Activated CD4-positive, alpha-beta T cell treated with anti-CD3 and anti-CD28 coated beads, Interleukin-10, Interleukin-2, amounts not matched to agents 100 ng/mL and 50 ng/mL, durations not matched to agents 16 hours and 8 hours (primary cell): ENCODE measurements around the gene ZDHHC24.

Experiments
- DNase-seq: peaks from one replicate; pipeline ENCODE4 v3.0.0-alpha.2; 2020

Gene ZDHHC24

GRCh38 chr11:66493130-66493529, 52.7 kb downstream of the ZDHHC24 start:
- DNase-seq: no peak

- no peak for DNase-seq
These were observed 53.5 kb downstream of the ZDHHC24 start for GRCh38 chr11:66492161-66492865.

- DNase-seq: no peak
These were observed 54.4 kb downstream of the ZDHHC24 start for GRCh38 chr11:66491315-66491935.

GRCh38 chr11:66489636-66490035, 56.2 kb downstream of the ZDHHC24 start:
- no peak for DNase-seq

- DNase-seq: no peak
These were observed 56.9 kb downstream of the ZDHHC24 start for GRCh38 chr11:66488957-66489356.

- no peak for DNase-seq
These were observed 61.0 kb downstream of the ZDHHC24 start for GRCh38 chr11:66484806-66485380.

- peak; percentile 99 for DNase-seq
These were observed 65.5 kb downstream of the ZDHHC24 start, which contains the start of gene DPP3 for GRCh38 chr11:66480117-66480938. Gene DPP3 (plus strand): TSS chr11:66480434. CDS start chr11:66482201, 1,767 bp downstream.

GRCh38 chr11:66479394-66480116, 66.3 kb downstream of the ZDHHC24 start:
- no peak for DNase-seq

GRCh38 chr11:66478729-66479393, 67.0 kb downstream of the ZDHHC24 start:
- peak; percentile 41 for DNase-seq

- DNase-seq: no peak
These were observed 68.3 kb downstream of the ZDHHC24 start for GRCh38 chr11:66477263-66478201.

- no peak for DNase-seq
These were observed 69.0 kb downstream of the ZDHHC24 start for GRCh38 chr11:66476841-66477251.

GRCh38 chr11:66476173-66476840, 69.5 kb downstream of the ZDHHC24 start:
- DNase-seq: no peak

- no peak for DNase-seq
These were observed 70.3 kb downstream of the ZDHHC24 start for GRCh38 chr11:66475349-66476172.

- no peak for DNase-seq
These were observed 72.0 kb downstream of the ZDHHC24 start for GRCh38 chr11:66473608-66474515.

GRCh38 chr11:66473167-66473566, 72.7 kb downstream of the ZDHHC24 start:
- no peak for DNase-seq

GRCh38 chr11:66472054-66472453, 73.8 kb downstream of the ZDHHC24 start:
- DNase-seq: no peak

- no peak for DNase-seq
These were observed 74.7 kb downstream of the ZDHHC24 start for GRCh38 chr11:66471142-66471541.
